Panc1 (cell line): ENCODE data around the gene HNF1B. TPM values are rescaled to one million over a fixed set of nuclear protein-coding genes. Genes with fewer than 3 reads are reported as not detected.

Source experiments
- ATAC-seq: fragments of 200-7000 bp; cut with Tn5 transposase; 2 replicates; pipeline ENCODE4 v1.9.1; 2020; ENCODE audit warnings: mild to moderate bottlenecking, moderate library complexity
- BruUV-seq: library from RNA; stranded (reverse); fragments of 400-500 nt; replicated peaks from 2 replicates; lab custom pipeline; 2021; lab: Mats Ljungman, UMichigan
- CTCF ChIA-PET: fragments of 300-600 bp; sonication (Branson Sonifier 250); formaldehyde crosslinking; loops from one replicate; lab custom pipeline; 2022; ENCODE audit warnings: antibody characterized with exemption; lab: Charles Lee
- POLR2A ChIA-PET: fragments of 300-600 bp; sonication (Branson Sonifier 250); formaldehyde crosslinking; loops from one replicate; lab custom pipeline; 2022; ENCODE audit warnings: antibody characterized with exemption; lab: Charles Lee
- DNase-seq: peaks from one replicate; pipeline ENCODE4 v3.0.0-alpha.2; 2010; ENCODE audit warnings: low read depth, low spot score
- H3K27ac ChIP-seq: 2 replicates; pipeline ENCODE4 v1.5.1; 2011; ENCODE audit warnings: mild to moderate bottlenecking, low read length, inconsistent platforms
- H3K27me3 ChIP-seq: fragments of 200-500 bp; sonication (Bioruptor generic); 2 replicates; pipeline ENCODE4 v1.6.0; 2014; ENCODE audit warnings: low read length, inconsistent platforms; ENCODE audit not compliant: control insufficient read depth, insufficient read depth
- H3K36me3 ChIP-seq: fragments of 200-500 bp; sonication (Bioruptor generic); 2 replicates; pipeline ENCODE4 v1.5.1; 2014; ENCODE audit warnings: inconsistent platforms, mild to moderate bottlenecking, low read length, moderate library complexity; ENCODE audit not compliant: control insufficient read depth, insufficient read depth
- H3K4me1 ChIP-seq: 2 replicates; pipeline ENCODE4 v1.5.1; 2011; ENCODE audit warnings: inconsistent platforms, mild to moderate bottlenecking, low read length, moderate library complexity; ENCODE audit not compliant: control insufficient read depth, insufficient read depth
- H3K4me3 ChIP-seq, 2 experiments: 2 replicates each; pipeline ENCODE4 v1.5.1; 2011 to 2012; ENCODE audit warnings: low read depth in 2 of 2, low read length in 2 of 2, mild to moderate bottlenecking in 2 of 2, inconsistent platforms in 1 of 2, moderate library complexity in 1 of 2
- H3K9me3 ChIP-seq: fragments of 200-500 bp; sonication (Bioruptor generic); 2 replicates; pipeline ENCODE4 v1.5.1; 2014; ENCODE audit warnings: low read depth, mild to moderate bottlenecking, inconsistent platforms, low read length, moderate library complexity; ENCODE audit not compliant: control insufficient read depth, insufficient read depth
- CTCF ChIP-seq: fragments of 450-650 bp; IDR thresholded peaks from 2 replicates; pipeline ENCODE4 v1.5.1; 2017; ENCODE audit warnings: mild to moderate bottlenecking
- POLR2AphosphoS5 ChIP-seq: IDR thresholded peaks from 2 replicates; pipeline ENCODE4 v1.6.1; 2012; ENCODE audit warnings: mild to moderate bottlenecking, low read depth, low read length, moderate library complexity
- REST ChIP-seq, 2 experiments: IDR thresholded peaks; 2 replicates each; pipeline ENCODE4 v1.6.1; 2011 to 2012; ENCODE audit warnings: low read depth in 2 of 2, control low read depth in 1 of 2, low read length in 1 of 2, mild to moderate bottlenecking in 1 of 2, moderate library complexity in 1 of 2; ENCODE audit not compliant: insufficient read depth in 1 of 2
- SIN3A ChIP-seq: IDR thresholded peaks from 2 replicates; pipeline ENCODE4 v1.6.1; 2012; ENCODE audit warnings: low read depth, mild to moderate bottlenecking, low read length, moderate library complexity, borderline replicate concordance; ENCODE audit not compliant: insufficient read depth
- TCF7L2 ChIP-seq: IDR thresholded peaks from 2 replicates; pipeline ENCODE4 v1.6.1; 2011; ENCODE audit warnings: mild to moderate bottlenecking, low read depth, low read length, inconsistent platforms
- in situ Hi-C: cut with HindIII; loops from 2 replicates; pipeline ENCODE4 v1.10.0; 2016; ENCODE audit warnings: low sequenced_read_pairs, low pct_unique_long_range_greater_than_20kb
- intact Hi-C: fragments of 100-400 bp; cut with micrococcal nuclease; formaldehyde crosslinking; loops from one replicate; pipeline ENCODE4 v1.10.0; 2022; ENCODE audit not compliant: unreplicated experiment
- total RNA-seq: library from RNA; stranded (reverse); gene quantifications from one replicate; pipeline ENCODE4 v1.2.1, GENCODE V29; 2021; ENCODE audit not compliant: unreplicated experiment

HNF1B gene
- total RNA-seq, 1 experiment from 2014 or later, result not detected

GRCh38 chr17:37671824-37672547 lies 72.9 kb downstream of the HNF1B start:
- DNase-seq (peak; percentile 15), ATAC-seq (no peak)
- intact Hi-C loops (no loop called here), in situ Hi-C loops (no loop called here)
- Histone ChIP-seq H3K36me3 (no peaks in the 10 kb centered on the region), H3K9me3 (no peaks in the 10 kb centered on the region), H3K4me1 (no peaks in the 10 kb centered on the region), H3K27me3 (no peaks in the 10 kb centered on the region), H3K27ac (no peak overlapping the region), H3K4me3 (no peak overlapping the region)
- TF ChIP-seq TCF7L2 (no peak), REST (IDR thresholded peaks at IDR 0.05; ENCODE audit: insufficient read depth in 1 of 2, low read depth in 2 of 2, low read length in 1 of 2) (no peak), POLR2AphosphoS5 (no peak), CTCF (no peak), SIN3A (no peak)
- ChIA-PET POLR2A (no interaction called here), CTCF (interaction anchor here (0.6 kb wide), 1 partner anchor 144 kb away, joined by 9 read pairs; no protein-coding TSS in a partner anchor)
- BruUV-seq, result no TSS peak

DNA sequence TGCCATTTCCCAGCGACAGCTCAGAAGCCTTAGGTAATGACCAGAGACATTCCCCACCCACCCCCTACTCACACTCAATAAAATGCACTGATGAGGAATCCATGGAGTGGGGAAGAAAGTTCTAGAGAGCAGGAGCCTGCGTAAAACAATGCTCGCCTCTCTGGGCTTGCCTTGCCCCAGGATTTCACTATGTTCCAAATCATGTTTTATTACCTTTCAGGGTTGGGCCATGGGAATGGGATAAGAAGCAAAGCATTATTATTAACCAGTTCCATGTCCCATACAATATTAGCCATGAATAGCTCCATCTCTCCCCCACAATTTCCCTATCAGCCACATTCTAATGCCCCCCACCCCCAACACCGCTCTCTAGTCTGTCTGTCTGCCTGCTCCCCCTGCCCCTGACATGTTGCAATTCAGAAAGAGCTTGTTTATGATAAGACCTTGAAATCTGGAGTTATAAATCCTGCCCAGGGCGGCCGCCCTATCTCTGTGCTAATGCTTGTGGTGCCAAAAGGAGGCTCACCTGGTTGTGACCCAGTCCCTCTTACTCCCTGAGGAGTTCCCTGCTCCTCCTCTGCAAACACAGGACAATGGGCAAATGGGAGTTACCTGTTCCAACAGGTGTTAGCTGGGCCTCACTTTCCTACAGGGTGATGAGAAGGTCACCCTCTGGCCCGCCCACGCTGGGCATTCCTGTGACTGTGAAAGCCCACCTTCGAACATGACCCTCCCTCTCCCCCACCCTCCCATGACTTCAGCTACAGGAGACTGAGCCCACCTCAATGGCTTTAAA lies 73.6 kb downstream of the HNF1B start:
- Histone ChIP-seq H3K27me3 (no peaks in the 10 kb centered on the region), H3K27ac (no peak overlapping the region), H3K36me3 (no peaks in the 10 kb centered on the region), H3K9me3 (no peaks in the 10 kb centered on the region), H3K4me1 (no peaks in the 10 kb centered on the region), H3K4me3 (no peak overlapping the region)
- in situ Hi-C loops, result no loop called here
- TF ChIP-seq REST (IDR thresholded peaks at IDR 0.05; ENCODE audit: insufficient read depth in 1 of 2, low read depth in 2 of 2, low read length in 1 of 2) (no peak), CTCF (no peak), POLR2AphosphoS5 (no peak), SIN3A (no peak), TCF7L2 (no peak)
- POLR2A ChIA-PET, result interaction anchor here (0.6 kb wide), 1 partner anchor 1942 kb away, joined by 3 read pairs; no protein-coding TSS in a partner anchor
- ATAC-seq (no peak), DNase-seq (no peak)
- no TSS peak for BruUV-seq
- intact Hi-C loops, result no loop called here
- CTCF ChIA-PET, result interaction anchor here (0.6 kb wide), 1 partner anchor 145 kb away, joined by 9 read pairs; no protein-coding TSS in a partner anchor
